GM12875 (cell line): ENCODE measurements around the gene MAN2A2.

Experiments
- H3K4me3 ChIP-seq: one replicate; pipeline ENCODE4 v1.5.1; 2011; ENCODE audit warnings: low read depth, low read length, control low read depth
- TF ChIP-seq, protein P1 (sequence below): IDR thresholded peaks from 2 replicates; pipeline ENCODE4 v1.5.1; 2011; ENCODE audit warnings: low read depth, mild to moderate bottlenecking, control low read depth, inconsistent platforms, low read length, moderate library complexity, borderline replicate concordance; ENCODE audit not compliant: insufficient read depth

The MAN2A2 gene

DNA sequence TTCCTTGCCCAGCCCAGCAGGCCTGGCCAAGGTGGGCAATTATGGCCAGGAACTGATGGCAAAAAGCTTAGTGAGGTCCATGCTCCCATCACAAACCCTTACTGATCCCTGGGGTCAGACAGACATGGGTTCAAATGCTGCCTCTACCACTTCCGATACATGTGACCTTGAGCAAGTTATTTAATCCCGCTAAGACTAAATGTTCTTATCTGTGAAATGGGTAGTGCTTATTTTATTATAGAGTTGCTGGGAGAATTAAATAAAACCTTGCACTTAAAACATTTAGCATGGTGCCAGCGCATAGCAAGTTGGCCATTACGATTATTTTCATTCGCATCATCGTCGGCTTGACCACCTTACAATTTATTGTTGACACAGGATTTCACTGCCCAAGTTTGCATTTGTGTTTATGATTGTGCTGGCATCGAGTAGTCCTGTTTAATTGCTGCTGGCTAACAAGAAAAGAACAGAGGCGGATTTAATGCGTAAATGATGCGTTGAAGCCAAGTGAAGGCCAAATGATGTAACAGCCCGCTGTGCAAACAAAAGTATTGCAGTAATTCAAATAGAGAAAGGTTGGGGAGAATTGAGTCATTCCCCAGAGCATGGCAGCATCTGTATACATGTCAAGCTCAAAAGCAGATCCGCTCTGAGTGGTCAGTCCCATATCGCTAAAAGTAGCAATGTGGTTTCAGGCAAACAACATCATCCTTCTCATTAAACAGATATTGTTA, 42.0 kb upstream of the MAN2A2 start:
- H3K4me3 ChIP-seq, result no peak overlapping the region
- TF ChIP-seq, protein P1, sequence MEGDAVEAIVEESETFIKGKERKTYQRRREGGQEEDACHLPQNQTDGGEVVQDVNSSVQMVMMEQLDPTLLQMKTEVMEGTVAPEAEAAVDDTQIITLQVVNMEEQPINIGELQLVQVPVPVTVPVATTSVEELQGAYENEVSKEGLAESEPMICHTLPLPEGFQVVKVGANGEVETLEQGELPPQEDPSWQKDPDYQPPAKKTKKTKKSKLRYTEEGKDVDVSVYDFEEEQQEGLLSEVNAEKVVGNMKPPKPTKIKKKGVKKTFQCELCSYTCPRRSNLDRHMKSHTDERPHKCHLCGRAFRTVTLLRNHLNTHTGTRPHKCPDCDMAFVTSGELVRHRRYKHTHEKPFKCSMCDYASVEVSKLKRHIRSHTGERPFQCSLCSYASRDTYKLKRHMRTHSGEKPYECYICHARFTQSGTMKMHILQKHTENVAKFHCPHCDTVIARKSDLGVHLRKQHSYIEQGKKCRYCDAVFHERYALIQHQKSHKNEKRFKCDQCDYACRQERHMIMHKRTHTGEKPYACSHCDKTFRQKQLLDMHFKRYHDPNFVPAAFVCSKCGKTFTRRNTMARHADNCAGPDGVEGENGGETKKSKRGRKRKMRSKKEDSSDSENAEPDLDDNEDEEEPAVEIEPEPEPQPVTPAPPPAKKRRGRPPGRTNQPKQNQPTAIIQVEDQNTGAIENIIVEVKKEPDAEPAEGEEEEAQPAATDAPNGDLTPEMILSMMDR, result no peak

DNA sequence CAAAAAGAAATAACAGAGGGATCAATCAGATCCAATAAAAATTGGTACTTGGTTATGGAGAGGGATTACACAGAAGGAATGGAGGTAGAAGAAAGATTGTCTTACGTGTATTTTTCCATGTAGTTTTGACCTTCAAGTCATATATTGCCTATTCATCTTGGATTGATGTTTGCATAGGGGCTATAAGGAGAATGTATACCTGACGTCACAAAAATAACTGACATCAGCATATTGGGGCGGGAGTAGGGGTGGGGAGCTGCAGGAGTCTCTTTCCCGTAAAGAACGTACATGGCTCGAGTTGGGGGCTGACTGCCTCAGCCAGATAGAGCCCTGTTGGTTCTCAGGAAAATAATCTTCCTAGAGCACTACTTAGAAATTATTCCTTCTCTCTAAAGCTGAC, 40.6 kb upstream of the MAN2A2 start:
- H3K4me3 ChIP-seq, result no peak overlapping the region
- TF ChIP-seq, protein P1, result no peak

DNA sequence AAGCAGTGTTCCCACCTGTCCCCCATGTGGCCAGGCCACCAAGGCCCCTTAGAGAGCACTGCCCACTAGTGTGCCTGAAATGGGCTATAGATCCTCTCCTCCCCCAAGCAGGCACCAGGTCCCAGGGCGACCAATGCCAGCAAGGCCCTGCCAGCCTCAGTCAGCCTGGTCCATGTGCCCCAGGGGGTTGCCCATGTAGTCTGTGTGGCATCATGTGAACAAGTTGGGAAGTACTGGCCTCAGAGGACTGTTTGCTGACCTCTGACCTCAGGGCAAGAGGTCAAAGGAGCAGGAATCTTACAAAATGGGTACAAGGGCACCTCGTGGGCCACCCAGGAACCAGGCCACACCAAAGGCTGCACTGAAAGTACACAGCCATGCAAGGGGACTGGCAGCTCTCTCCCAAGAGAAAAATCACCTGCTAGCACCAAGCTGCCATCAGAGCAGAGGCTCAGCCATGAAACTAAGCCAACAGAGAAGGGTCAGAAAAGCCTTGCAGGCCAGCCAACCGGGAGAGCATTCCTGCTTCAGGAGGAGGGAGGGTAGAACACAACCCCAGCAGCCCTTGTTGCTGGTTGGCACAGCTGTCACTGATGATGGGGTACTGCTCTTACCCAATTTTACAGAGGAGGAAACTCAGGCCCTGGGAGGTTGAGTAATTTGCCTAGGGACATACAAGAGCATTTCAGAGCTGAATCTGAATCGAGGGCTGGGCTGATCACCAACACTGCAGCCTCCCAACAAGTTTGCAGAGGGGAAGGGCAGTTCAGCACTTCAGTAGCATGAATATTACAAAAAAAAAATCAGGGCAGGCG, 39.9 kb upstream of the MAN2A2 start:
- TF ChIP-seq, protein P1, result no peak
- no peak overlapping the region for H3K4me3 ChIP-seq

DNA sequence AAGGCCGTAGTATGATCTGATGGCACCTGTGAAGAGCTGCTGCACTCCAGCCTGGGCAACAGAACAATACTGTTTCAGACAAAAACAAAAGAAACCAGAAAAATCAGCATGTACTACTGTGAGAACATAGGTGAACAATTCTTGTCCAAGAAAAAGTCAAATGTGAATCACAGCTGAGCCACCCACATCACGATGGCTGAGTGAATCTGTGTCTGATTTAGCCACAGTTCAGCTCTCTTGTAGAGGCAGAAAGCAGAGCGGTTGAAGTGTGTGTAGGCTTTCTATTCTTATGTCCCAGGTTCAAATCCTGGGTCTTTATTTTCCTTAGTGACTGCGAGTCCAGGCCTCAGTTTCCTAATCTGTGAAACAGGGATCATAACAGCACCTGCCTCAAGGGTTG, 39.1 kb upstream of the MAN2A2 start:
- H3K4me3 ChIP-seq, result no peak overlapping the region
- TF ChIP-seq, protein P1, result no peak

DNA sequence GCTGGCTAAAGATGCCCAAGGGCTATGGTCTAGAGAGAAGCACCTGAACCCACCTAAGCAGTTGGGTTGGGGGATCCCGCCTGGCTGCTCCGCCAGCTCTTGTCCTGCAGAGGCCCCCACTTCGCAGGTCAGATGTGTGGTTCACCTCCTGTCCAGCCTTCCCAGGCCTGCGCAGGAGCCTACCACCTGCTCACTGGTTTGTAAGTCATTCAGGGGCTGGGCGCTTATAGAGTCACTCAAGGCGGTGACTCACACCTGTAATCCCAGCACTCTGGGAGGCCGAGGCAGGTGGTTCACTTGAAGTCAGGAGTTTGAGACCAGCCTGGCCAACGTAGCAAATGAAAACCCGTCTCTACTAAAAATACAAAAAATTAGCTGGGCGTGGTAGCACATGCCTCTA, 38.6 kb upstream of the MAN2A2 start:
- no peak overlapping the region for H3K4me3 ChIP-seq
- TF ChIP-seq, protein P1, result no peak

DNA sequence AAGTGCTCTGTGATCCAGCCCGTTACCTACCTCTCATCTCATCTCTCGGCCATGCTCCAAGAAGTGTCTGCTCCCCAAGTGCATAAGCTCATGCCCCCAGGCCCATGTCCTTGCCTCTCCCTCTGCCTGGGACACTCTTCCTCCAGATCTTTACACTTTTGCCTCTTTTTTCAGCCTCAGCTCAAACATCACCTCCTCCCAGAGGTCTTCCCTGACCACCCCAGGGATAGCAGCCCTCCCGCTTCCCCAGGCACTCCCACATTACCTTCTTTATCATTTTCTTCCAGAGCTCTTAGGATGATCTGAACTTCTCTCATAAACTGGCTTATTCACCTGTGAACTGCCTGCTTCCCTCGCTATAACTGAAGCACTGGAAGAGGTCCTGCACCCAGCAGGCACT, 37.4 kb upstream of the MAN2A2 start:
- TF ChIP-seq, protein P1, result no peak
- no peak overlapping the region for H3K4me3 ChIP-seq
